DMS53 treated with DMSO at 0.1 percent for 48 hours (cell line): ENCODE results near the gene TBX3.
"Not testable (repeated sequence)": the region's sequence is repeated elsewhere in the genome, so short reads cannot be mapped to it uniquely, and the experiment has no call there.

ENCODE experiments used
- DNase-seq: peaks from one replicate; lab custom pipeline; 2025; ENCODE audit not compliant: unreplicated experiment; lab: John Stamatoyannopoulos, UW

The TBX3 gene

GRCh38 chr12:114684098-114684869, at the start of gene TBX3:
TSS of gene TBX3 (minus strand) at chr12:114684175. CDS start at chr12:114683200, 975 bp downstream.
- DNase-seq = no peak

GRCh38 chr12:114732426-114733030, 48.6 kb upstream of the TBX3 start:
- no peak for DNase-seq

GRCh38 chr12:114729731-114730130, 45.8 kb upstream of the TBX3 start:
- no peak for DNase-seq

- no peak for DNase-seq
Observed at GRCh38 chr12:114726092-114726710, 42.2 kb upstream of the TBX3 start.

- DNase-seq = not testable (repeated sequence)
Observed at GRCh38 chr12:114722176-114722575, 38.2 kb upstream of the TBX3 start.

- no peak for DNase-seq
Observed at GRCh38 chr12:114721266-114721665, 37.3 kb upstream of the TBX3 start.

- DNase-seq = no peak
Observed at GRCh38 chr12:114713466-114714215, 29.7 kb upstream of the TBX3 start.

GRCh38 chr12:114711689-114712152, 27.7 kb upstream of the TBX3 start:
- no peak for DNase-seq

- no peak for DNase-seq
Observed at GRCh38 chr12:114710151-114710550, 26.2 kb upstream of the TBX3 start.

- no peak for DNase-seq
Observed at GRCh38 chr12:114709112-114709511, 25.1 kb upstream of the TBX3 start.

GRCh38 chr12:114708598-114708997, 24.6 kb upstream of the TBX3 start:
- DNase-seq = not testable (repeated sequence)

- DNase-seq = no peak
Observed at GRCh38 chr12:114704096-114704495, 20.1 kb upstream of the TBX3 start.

- DNase-seq = no peak
Observed at GRCh38 chr12:114703060-114703493, 19.1 kb upstream of the TBX3 start.

GRCh38 chr12:114702462-114702861, 18.5 kb upstream of the TBX3 start:
- no peak for DNase-seq

GRCh38 chr12:114701553-114701952, 17.6 kb upstream of the TBX3 start:
- DNase-seq = no peak

- DNase-seq = no peak
Observed at GRCh38 chr12:114701104-114701414, 17.1 kb upstream of the TBX3 start.

- DNase-seq = no peak
Observed at GRCh38 chr12:114700392-114701103, 16.6 kb upstream of the TBX3 start.

- no peak for DNase-seq
Observed at GRCh38 chr12:114698566-114699163, 14.7 kb upstream of the TBX3 start.

- no peak for DNase-seq
Observed at GRCh38 chr12:114697741-114698565, 14.0 kb upstream of the TBX3 start.
